Activated CD4-positive, alpha-beta memory T cell treated with anti-CD3 and anti-CD28 coated beads, Interleukin-2, amount 10 ng/mL, durations not matched to agents 7 days and 5 days (primary cell): ENCODE data around the gene TNIP1. TPM values are rescaled to one million over a fixed set of nuclear protein-coding genes. Genes with fewer than 3 reads are reported as not detected.

Experiments
- CTCF ChIA-PET: fragments of 350-600 bp; sonication (Branson Sonifier 250); formaldehyde crosslinking; loops from one replicate; lab custom pipeline; 2021; ENCODE audit warnings: antibody characterized with exemption, inconsistent platforms; lab: Charles Lee
- POLR2A ChIA-PET: fragments of 350-600 bp; sonication (Branson Sonifier 250); formaldehyde crosslinking; loops from one replicate; lab custom pipeline; 2021; ENCODE audit warnings: antibody characterized with exemption; lab: Charles Lee
- DNase-seq: peaks from one replicate; pipeline ENCODE4 v3.0.0-alpha.2; 2020
- H3K27ac Mint-ChIP-seq: one replicate; pipeline ENCODE4 v1.8.0; 2021; ENCODE audit warnings: mild to moderate bottlenecking, mixed read lengths
- H3K27me3 Mint-ChIP-seq: one replicate; pipeline ENCODE4 v1.8.0; 2021; ENCODE audit warnings: mixed read lengths
- H3K36me3 Mint-ChIP-seq: one replicate; pipeline ENCODE4 v1.8.0; 2021; ENCODE audit warnings: low read depth, mixed read lengths
- H3K4me1 Mint-ChIP-seq: one replicate; pipeline ENCODE4 v1.8.0; 2021; ENCODE audit warnings: mixed read lengths
- H3K4me3 Mint-ChIP-seq: one replicate; pipeline ENCODE4 v1.8.0; 2021; ENCODE audit warnings: mild to moderate bottlenecking, mixed read lengths
- H3K9me3 Mint-ChIP-seq: one replicate; pipeline ENCODE4 v1.8.0; 2021; ENCODE audit warnings: mixed read lengths
- total RNA-seq, 2 experiments: library from RNA; stranded (reverse); gene quantifications; one replicate each; pipeline ENCODE4 v1.2.3, GENCODE V29; 2021

TNIP1 gene
- total RNA-seq, 2 experiments from 2014 or later = 188 to 201 TPM

DNA sequence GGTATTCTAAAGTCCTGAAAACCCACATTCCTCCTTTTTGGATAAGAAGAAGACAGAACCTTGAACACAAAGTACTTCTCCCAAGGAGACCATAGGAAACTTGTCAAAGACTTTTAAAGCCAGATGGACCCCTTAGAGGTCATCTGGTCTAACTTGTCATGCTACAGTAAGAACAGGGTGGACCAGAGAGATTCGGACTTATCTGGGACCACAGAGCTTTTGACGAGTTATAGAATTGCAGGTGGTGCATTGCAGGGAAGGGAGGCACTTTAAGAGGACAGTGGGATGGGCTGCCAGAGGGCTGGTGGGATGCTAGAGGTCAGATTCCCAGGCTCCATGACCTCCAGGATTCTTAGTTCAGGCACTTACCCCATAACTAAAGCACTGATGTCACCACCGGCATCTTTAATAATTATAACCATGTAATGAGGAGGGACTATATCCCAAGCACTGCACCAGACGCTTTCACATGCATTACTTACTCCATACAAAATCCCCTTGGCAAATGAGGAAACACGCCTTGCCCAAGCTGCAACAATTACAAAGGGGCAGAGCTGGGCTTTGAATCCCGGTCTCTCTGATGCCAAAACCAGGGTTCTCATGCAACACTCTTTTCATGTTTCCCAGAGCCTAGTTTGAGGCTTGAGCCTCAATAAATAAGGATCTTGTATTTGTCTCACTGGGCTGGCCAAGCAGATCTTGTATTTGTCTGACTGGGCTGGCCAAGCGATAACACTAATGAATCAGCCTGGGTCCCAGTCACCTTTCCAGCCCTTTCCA lies 73.2 kb downstream of the TNIP1 start:
- POLR2A ChIA-PET = no interaction called here
- Mint-ChIP-seq H3K9me3 (no peaks in the 10 kb centered on the region), H3K4me3 (no peak overlapping the region), H3K36me3 (no peaks in the 10 kb centered on the region), H3K27ac (no peak overlapping the region), H3K27me3 (no peaks in the 10 kb centered on the region), H3K4me1 (no peaks in the 10 kb centered on the region)
- CTCF ChIA-PET = interaction anchor here (1.1 kb wide), 1 partner anchor 108 kb away, joined by 3 read pairs; no protein-coding TSS in a partner anchor
- DNase-seq = no peak

DNA sequence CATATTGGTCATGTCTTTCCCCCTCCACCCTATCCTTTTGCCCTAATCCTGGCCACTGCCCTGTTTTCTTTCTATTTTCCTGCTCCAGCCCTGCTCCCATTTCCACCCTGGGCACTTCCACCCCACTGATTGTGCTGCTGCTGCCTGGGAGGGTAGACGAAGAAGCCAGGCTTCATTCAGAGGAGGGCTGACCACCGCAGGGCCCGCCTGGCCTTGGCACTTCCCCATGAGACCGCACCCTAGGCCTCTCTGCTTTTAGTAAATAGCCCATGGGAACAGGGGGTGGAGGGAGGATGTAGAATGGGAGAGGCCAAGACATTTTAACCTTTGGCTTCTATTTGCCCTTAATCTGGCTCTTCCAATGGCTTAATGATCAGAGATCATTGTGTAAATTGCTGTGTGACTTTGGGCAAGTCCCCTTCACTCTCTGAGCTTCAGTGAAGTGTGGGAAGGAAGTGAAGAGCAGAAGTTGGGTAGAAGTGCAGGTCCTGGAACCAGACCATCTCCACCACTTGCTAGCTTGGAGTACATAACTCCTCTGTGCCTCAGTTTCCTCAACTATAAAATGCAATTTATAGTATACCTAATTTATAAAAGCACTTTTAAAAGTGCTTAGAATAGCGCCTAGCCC lies 74.0 kb downstream of the TNIP1 start:
- POLR2A ChIA-PET = no interaction called here
- Mint-ChIP-seq H3K27me3 (no peaks in the 10 kb centered on the region), H3K9me3 (no peaks in the 10 kb centered on the region), H3K27ac (no peak overlapping the region), H3K4me1 (no peaks in the 10 kb centered on the region), H3K36me3 (no peaks in the 10 kb centered on the region), H3K4me3 (no peak overlapping the region)
- DNase-seq = no peak
- CTCF ChIA-PET = interaction anchor here (1.1 kb wide), 1 partner anchor 108 kb away, joined by 3 read pairs; no protein-coding TSS in a partner anchor

GRCh38 chr5:151005950-151006576 lies 74.8 kb downstream of the TNIP1 start:
- no peak for DNase-seq
- CTCF ChIA-PET = no interaction called here
- H3K4me3 Mint-ChIP-seq = no peak overlapping the region
- no peaks in the 10 kb centered on the region for H3K9me3 Mint-ChIP-seq
- H3K27me3 Mint-ChIP-seq = no peaks in the 10 kb centered on the region
- no peaks in the 10 kb centered on the region for H3K4me1 Mint-ChIP-seq
- POLR2A ChIA-PET = no interaction called here
- no peaks in the 10 kb centered on the region for H3K36me3 Mint-ChIP-seq
- no peak overlapping the region for H3K27ac Mint-ChIP-seq

DNA sequence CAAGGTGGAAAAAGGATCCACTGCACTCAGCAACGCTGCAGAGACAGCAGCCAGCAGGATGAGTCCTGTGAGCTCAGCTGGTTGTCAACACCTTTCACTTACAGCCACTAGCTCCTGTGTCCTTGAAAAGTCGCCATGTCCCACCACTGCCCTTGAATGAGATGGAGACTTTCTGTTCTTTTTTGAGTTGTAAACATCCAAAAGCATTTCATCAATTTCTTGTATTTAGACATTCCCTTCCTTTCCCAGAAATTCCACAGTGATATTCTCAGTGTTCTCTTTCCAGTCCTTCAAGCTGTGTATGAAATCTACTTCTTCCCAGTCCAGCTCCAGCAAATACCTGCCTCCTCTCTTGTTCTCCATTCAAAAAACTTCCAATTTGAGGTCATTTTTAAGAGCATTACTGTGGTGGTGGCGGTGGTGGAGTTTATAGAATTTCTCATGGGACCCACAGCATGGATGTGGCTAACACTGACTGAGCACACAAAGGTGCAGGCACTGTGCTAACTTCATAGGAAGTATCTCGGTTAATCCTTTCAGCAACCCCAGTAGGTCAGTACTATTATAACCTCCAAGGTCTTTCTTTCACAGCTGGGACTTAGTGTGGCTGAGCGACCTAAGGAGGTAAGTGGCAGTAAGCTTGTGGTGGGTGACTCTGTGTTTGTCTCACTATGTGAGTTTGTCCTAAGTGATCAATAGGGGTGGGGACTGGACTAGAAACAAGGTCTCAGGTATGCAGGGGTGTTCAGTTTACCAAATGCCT lies 75.5 kb downstream of the TNIP1 start:
- ChIA-PET CTCF (no interaction called here), POLR2A (no interaction called here)
- no peak overlapping the region for H3K4me3 Mint-ChIP-seq
- no peaks in the 10 kb centered on the region for H3K36me3 Mint-ChIP-seq
- H3K9me3 Mint-ChIP-seq = no peaks in the 10 kb centered on the region
- no peak for DNase-seq
- no peaks in the 10 kb centered on the region for H3K4me1 Mint-ChIP-seq
- no peak overlapping the region for H3K27ac Mint-ChIP-seq
- H3K27me3 Mint-ChIP-seq = no peaks in the 10 kb centered on the region

- DNase-seq = no peak
- ChIA-PET CTCF (no interaction called here), POLR2A (no interaction called here)
- Mint-ChIP-seq H3K27me3 (no peaks in the 10 kb centered on the region), H3K36me3 (no peaks in the 10 kb centered on the region), H3K4me1 (no peaks in the 10 kb centered on the region), H3K4me3 (no peak overlapping the region), H3K27ac (no peak overlapping the region), H3K9me3 (no peaks in the 10 kb centered on the region)
Observed at GRCh38 chr5:151004499-151004898, 76.3 kb downstream of the TNIP1 start.

- Mint-ChIP-seq H3K27ac (no peak overlapping the region), H3K27me3 (no peaks in the 10 kb centered on the region), H3K4me3 (no peak overlapping the region), H3K4me1 (no peaks in the 10 kb centered on the region), H3K36me3 (no peaks in the 10 kb centered on the region), H3K9me3 (no peaks in the 10 kb centered on the region)
- ChIA-PET POLR2A (no interaction called here), CTCF (no interaction called here)
- DNase-seq = no peak
Observed at GRCh38 chr5:151003503-151003860, 77.4 kb downstream of the TNIP1 start.

GRCh38 chr5:151002681-151003502 lies 77.9 kb downstream of the TNIP1 start:
- Mint-ChIP-seq H3K4me3 (no peak overlapping the region), H3K9me3 (no peaks in the 10 kb centered on the region), H3K4me1 (no peaks in the 10 kb centered on the region), H3K27ac (no peak overlapping the region), H3K36me3 (no peaks in the 10 kb centered on the region), H3K27me3 (no peaks in the 10 kb centered on the region)
- no peak for DNase-seq
- ChIA-PET CTCF (interaction anchor here (0.6 to 1.3 kb wide), 2 partner anchors 113 to 115 kb away, joined by 3 to 5 read pairs; no protein-coding TSS in a partner anchor), POLR2A (no interaction called here)

DNA sequence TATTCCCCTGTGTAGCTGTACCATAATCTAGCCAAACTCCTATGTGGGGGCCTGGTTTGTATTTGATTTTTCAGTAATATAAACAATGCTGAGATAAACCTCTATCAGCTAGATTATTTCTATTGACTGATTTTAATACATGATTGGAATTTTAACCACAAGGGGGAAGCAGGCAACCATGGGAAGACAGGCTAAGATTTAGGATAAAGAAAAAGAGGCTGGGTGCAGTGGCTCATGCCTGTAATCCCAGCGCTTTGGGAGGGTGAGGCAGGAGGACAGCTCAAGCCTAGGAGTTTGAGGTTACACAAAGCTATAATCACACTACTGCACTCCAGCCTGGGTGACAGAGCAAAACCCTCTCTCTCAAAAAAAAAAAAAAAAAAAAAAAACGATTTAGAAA lies 78.6 kb downstream of the TNIP1 start:
- H3K4me1 Mint-ChIP-seq = no peaks in the 10 kb centered on the region
- no peak overlapping the region for H3K4me3 Mint-ChIP-seq
- no peak overlapping the region for H3K27ac Mint-ChIP-seq
- no peaks in the 10 kb centered on the region for H3K9me3 Mint-ChIP-seq
- no peaks in the 10 kb centered on the region for H3K27me3 Mint-ChIP-seq
- H3K36me3 Mint-ChIP-seq = no peaks in the 10 kb centered on the region
- CTCF ChIA-PET = interaction anchor here (0.6 to 1.3 kb wide), 2 partner anchors 113 to 116 kb away, joined by 3 to 5 read pairs; no protein-coding TSS in a partner anchor
- POLR2A ChIA-PET = no interaction called here
- no peak for DNase-seq

GRCh38 chr5:151001436-151001835 lies 79.4 kb downstream of the TNIP1 start:
- Mint-ChIP-seq H3K27me3 (no peaks in the 10 kb centered on the region), H3K9me3 (no peaks in the 10 kb centered on the region), H3K27ac (no peak overlapping the region), H3K4me3 (no peak overlapping the region), H3K4me1 (no peaks in the 10 kb centered on the region), H3K36me3 (no peaks in the 10 kb centered on the region)
- ChIA-PET POLR2A (no interaction called here), CTCF (no interaction called here)
- DNase-seq = no peak

DNA sequence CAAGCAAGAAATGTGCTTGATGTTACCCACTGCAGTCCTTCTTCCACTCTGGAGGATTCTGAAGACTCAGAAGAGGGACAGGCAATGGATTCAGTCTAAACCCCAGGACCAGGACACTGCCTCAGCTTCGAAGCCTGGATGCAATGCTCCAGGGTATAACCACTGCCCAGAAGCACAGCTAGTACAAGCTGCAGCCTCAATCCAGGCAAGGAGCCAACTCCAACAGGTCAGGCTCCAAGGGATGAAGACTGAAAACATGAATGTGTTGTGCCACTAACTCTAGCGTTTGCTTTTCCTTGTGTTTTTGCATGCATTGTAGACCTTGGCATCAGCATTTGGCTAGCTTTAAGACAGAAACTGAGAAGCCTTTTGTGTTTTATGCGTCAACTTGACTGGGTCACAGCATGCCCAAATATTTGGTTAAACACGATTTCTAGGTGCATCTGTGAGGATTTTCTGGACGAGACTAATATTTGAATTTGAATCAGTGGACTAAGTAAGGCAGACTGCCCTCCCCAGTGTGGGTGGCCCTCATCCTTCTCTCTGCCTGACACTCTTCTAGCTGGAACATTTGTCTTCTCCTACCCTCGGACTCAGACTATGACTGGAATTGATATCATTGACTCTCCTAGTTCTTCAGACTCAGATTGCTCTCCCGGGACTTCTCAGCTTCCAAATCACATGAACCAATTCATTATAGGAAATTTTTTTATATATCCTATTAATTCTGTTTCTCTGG lies 81.0 kb downstream of the TNIP1 start:
- H3K4me3 Mint-ChIP-seq = no peak overlapping the region
- no peaks in the 10 kb centered on the region for H3K36me3 Mint-ChIP-seq
- H3K4me1 Mint-ChIP-seq = no peaks in the 10 kb centered on the region
- H3K9me3 Mint-ChIP-seq = no peaks in the 10 kb centered on the region
- ChIA-PET POLR2A (no interaction called here), CTCF (no interaction called here)
- H3K27me3 Mint-ChIP-seq = no peaks in the 10 kb centered on the region
- no peak for DNase-seq
- no peak overlapping the region for H3K27ac Mint-ChIP-seq

DNA sequence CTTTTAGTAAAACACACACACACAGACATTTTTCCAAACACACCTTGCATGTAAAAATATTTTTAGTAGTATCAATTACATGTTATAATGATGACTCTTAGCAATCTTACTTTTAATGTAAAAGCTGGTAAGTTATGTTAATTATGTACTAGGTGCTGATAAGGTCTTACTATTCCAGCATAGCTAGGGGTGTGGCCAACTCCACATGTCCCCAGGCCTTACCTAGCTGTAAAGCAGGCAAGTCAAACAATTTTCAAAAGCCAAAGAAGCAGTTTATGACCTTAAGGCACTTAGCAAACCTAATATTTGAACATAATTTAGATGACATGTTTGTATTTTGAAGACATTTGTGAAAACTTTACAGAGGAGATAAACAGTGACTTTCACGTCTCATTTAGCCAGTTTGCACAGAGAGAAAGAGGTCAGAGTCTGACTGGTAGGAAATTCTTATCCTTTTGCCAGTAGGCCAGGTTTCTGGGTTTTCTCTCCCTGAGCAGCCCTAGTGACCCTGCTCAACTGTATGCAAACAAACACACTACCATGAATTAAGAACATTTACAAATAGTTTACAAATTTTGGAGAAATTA lies 86.9 kb downstream of the TNIP1 start:
- DNase-seq = no peak
- ChIA-PET POLR2A (no interaction called here), CTCF (no interaction called here)
- Mint-ChIP-seq H3K4me1 (no peaks in the 10 kb centered on the region), H3K27me3 (no peaks in the 10 kb centered on the region), H3K36me3 (no peaks in the 10 kb centered on the region), H3K9me3 (peaks cover 5% of the 10 kb centered on the region), H3K27ac (no peak overlapping the region), H3K4me3 (no peak overlapping the region)

DNA sequence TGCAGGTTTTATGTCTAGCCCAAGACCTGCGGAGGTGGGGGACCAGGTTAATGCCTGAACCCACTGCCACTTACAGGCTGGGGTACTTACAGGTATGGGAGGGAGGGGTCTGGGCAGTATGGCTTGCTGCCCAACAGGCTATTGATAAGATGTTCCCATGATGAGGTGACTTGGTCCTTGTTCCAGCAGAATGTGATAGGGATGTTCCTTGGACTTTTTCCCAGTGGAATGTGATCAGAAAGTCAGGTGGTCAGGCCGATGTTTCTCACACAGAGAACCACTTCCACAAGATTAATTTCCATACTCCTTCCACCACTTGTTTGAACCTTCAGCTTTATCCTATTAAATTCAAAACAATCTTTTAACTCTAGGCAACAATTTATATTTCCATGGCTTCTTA lies 87.4 kb downstream of the TNIP1 start:
- no peaks in the 10 kb centered on the region for H3K27me3 Mint-ChIP-seq
- H3K4me3 Mint-ChIP-seq = no peak overlapping the region
- H3K36me3 Mint-ChIP-seq = no peaks in the 10 kb centered on the region
- no peak overlapping the region for H3K27ac Mint-ChIP-seq
- no peak for DNase-seq
- H3K9me3 Mint-ChIP-seq = peaks cover 5% of the 10 kb centered on the region
- CTCF ChIA-PET = no interaction called here
- POLR2A ChIA-PET = no interaction called here
- H3K4me1 Mint-ChIP-seq = no peaks in the 10 kb centered on the region
